CD14-positive monocyte (primary cell): ENCODE measurements around the gene NODAL. TPM values are rescaled to one million over a fixed set of nuclear protein-coding genes. Genes with fewer than 3 reads are reported as not detected.

ENCODE experiments used
- DNase-seq, 3 donors: peaks; one replicate each; pipeline ENCODE4 v3.0.0-alpha.2; 2011 to 2022
- H2AFZ ChIP-seq: 2 replicates; pipeline ENCODE4 v1.6.0; 2012; ENCODE audit warnings: mild to moderate bottlenecking, low read depth, low read length, inconsistent platforms; ENCODE audit not compliant: insufficient read depth, poor library complexity, severe bottlenecking
- H3K27ac ChIP-seq, 2 donors: 1 replicate in 1 of 2; 2 replicates in 1 of 2; pipeline ENCODE4 v1.5.1; 2012 to 2013; ENCODE audit warnings: low read length in 2 of 2, control low read depth in 1 of 2, inconsistent platforms in 1 of 2, low read depth in 1 of 2, mild to moderate bottlenecking in 1 of 2
- H3K27me3 ChIP-seq, 2 donors: one replicate each; pipeline versions ENCODE4 v1.6.0 to v1.6.1; 2011 to 2013; ENCODE audit warnings: low read length in 2 of 2; ENCODE audit not compliant: control insufficient read depth in 2 of 2, insufficient read depth in 2 of 2
- H3K36me3 ChIP-seq, 2 donors: replicated peaks in 1 of 2; 1 replicate in 1 of 2; 2 replicates in 1 of 2; pipeline versions ENCODE4 v1.5.1 to v1.6.1; 2012 to 2013; ENCODE audit warnings: low read length in 2 of 2, control low read depth in 1 of 2, inconsistent platforms in 1 of 2, mild to moderate bottlenecking in 1 of 2; ENCODE audit not compliant: insufficient read depth in 2 of 2, control insufficient read depth in 1 of 2
- H3K4me1 ChIP-seq, 2 donors: 1 replicate in 1 of 2; 2 replicates in 1 of 2; pipeline versions ENCODE4 v1.5.1 to v1.6.1; 2012 to 2013; ENCODE audit warnings: low read length in 2 of 2, control low read depth in 1 of 2, inconsistent platforms in 1 of 2, mild to moderate bottlenecking in 1 of 2, moderate library complexity in 1 of 2; ENCODE audit not compliant: insufficient read depth in 2 of 2, control insufficient read depth in 1 of 2
- H3K4me2 ChIP-seq: replicated peaks from 2 replicates; pipeline ENCODE3; 2012; ENCODE audit warnings: low read length, moderate library complexity, mild to moderate bottlenecking; ENCODE audit not compliant: poor library complexity, severe bottlenecking; ENCODE audit errors: extremely low read depth
- H3K4me3 ChIP-seq, 3 experiments: fragments of 200-600 bp in 1 of 3; sonication (generic) in 1 of 3; replicated peaks in 1 of 3; 1 replicate in 2 of 3; 2 replicates in 1 of 3; pipeline ENCODE4 v1.5.1; 2011 to 2013; ENCODE audit warnings: low read length in 3 of 3, mild to moderate bottlenecking in 3 of 3, control low read depth in 2 of 3, low read depth in 2 of 3, inconsistent platforms in 1 of 3, moderate library complexity in 1 of 3
- H3K79me2 ChIP-seq: 2 replicates; pipeline ENCODE4 v1.6.0; 2012; ENCODE audit warnings: mild to moderate bottlenecking, control low read depth, inconsistent platforms, low read length, moderate library complexity; ENCODE audit not compliant: insufficient read depth
- H3K9ac ChIP-seq: 2 replicates; pipeline ENCODE4 v1.6.0; 2017; ENCODE audit warnings: low read length, mild to moderate bottlenecking; ENCODE audit not compliant: insufficient read depth, poor library complexity, severe bottlenecking
- H3K9me3 ChIP-seq, 2 donors: replicated peaks in 1 of 2; 1 replicate in 1 of 2; 2 replicates in 1 of 2; pipeline versions ENCODE4 v1.5.1 to v1.6.1; 2012 to 2013; ENCODE audit warnings: low read length in 2 of 2, control low read depth in 1 of 2; ENCODE audit not compliant: control insufficient read depth in 1 of 2, insufficient read depth in 1 of 2
- H4K20me1 ChIP-seq: 2 replicates; pipeline ENCODE4 v1.6.0; 2012; ENCODE audit warnings: mild to moderate bottlenecking, low read length, control low read depth, moderate library complexity; ENCODE audit not compliant: insufficient read depth
- H3K27ac Mint-ChIP-seq, 7 donors: one replicate each; pipeline ENCODE4 v1.8.0; 2020; ENCODE audit warnings: mild to moderate bottlenecking in 7 of 7, mixed read lengths in 7 of 7, moderate library complexity in 6 of 7, inconsistent platforms in 2 of 7
- H3K27me3 Mint-ChIP-seq, 3 donors: one replicate each; pipeline ENCODE4 v1.8.0; 2021 to 2022; ENCODE audit warnings: low read depth in 3 of 3, mild to moderate bottlenecking in 3 of 3, mixed read lengths in 3 of 3, moderate library complexity in 3 of 3, inconsistent platforms in 1 of 3
- H3K36me3 Mint-ChIP-seq, 2 donors: one replicate each; pipeline ENCODE4 v1.8.0; 2020; ENCODE audit warnings: mixed read lengths in 2 of 2, inconsistent platforms in 1 of 2, mild to moderate bottlenecking in 1 of 2
- H3K4me1 Mint-ChIP-seq: one replicate; pipeline ENCODE4 v1.8.0; 2020; ENCODE audit warnings: mild to moderate bottlenecking, mixed read lengths
- H3K4me3 Mint-ChIP-seq, 2 donors: one replicate each; pipeline ENCODE4 v1.8.0; 2020; ENCODE audit warnings: mild to moderate bottlenecking in 2 of 2, mixed read lengths in 2 of 2, moderate library complexity in 1 of 2
- H3K9me3 Mint-ChIP-seq, 7 donors: one replicate each; pipeline ENCODE4 v1.8.0; 2020 to 2022; ENCODE audit warnings: mixed read lengths in 7 of 7, mild to moderate bottlenecking in 6 of 7, moderate library complexity in 6 of 7, inconsistent platforms in 2 of 7
- CTCF ChIP-seq: fragments of 200-600 bp; IDR thresholded peaks from one replicate; pipeline ENCODE4 v1.8.0; 2022; ENCODE audit warnings: antibody characterized with exemption, mild to moderate bottlenecking
- WGBS: methylation state at CpG from one replicate; pipeline ENCODE4 v1.1.5; 2013; ENCODE audit warnings: missing lambda C conversion rate; ENCODE audit not compliant: insufficient coverage; 5-methylcytosine and 5-hydroxymethylcytosine counted together
- intact Hi-C, 2 donors: fragments of 100-400 bp; cut with micrococcal nuclease; formaldehyde crosslinking; loops; one replicate each; pipeline versions ENCODE4 v1.15.0 to v1.15.1; 2023
- polyA plus RNA-seq, 3 donors: library from polyadenylated mRNA; depleted of rRNA in 1 of 3; unstranded in 2 of 3; stranded (reverse) in 1 of 3; fragments of 300-500 nt in 2 of 3; fragments of >200 nt in 1 of 3; fragmentation: Illumina TruSeq in 2 of 3; gene quantifications; 1 replicate in 2 of 3; 2 replicates in 1 of 3; pipeline ENCODE4 v1.2.3, GENCODE V29; 2012 to 2021

NODAL gene
- polyA plus RNA-seq, 3 donors, result not detected

GRCh38 chr10:70417568-70417967 is 23.9 kb downstream of the NODAL start:
- peaks cover 34 to 72% of the 10 kb centered on the region in 2 donors for H3K36me3 ChIP-seq
- H3K4me2 ChIP-seq, result no peak overlapping the region
- H4K20me1 ChIP-seq, result peaks cover 97% of the 10 kb centered on the region
- no peak overlapping the region for H3K4me3 ChIP-seq
- peak overlapping the region in 1 of 7 donors; percentile 33 for H3K27ac Mint-ChIP-seq
- DNase-seq, result no peak
- no peaks in the 10 kb centered on the region for H3K9me3 ChIP-seq
- no peak overlapping the region for H3K9ac ChIP-seq
- peaks cover 3% of the 10 kb centered on the region for H3K4me1 Mint-ChIP-seq
- no peaks in the 10 kb centered on the region for H3K27me3 Mint-ChIP-seq
- no peak overlapping the region for H3K4me3 Mint-ChIP-seq
- H3K27me3 ChIP-seq, result no peaks in the 10 kb centered on the region
- no peak for TF ChIP-seq CTCF
- WGBS, result no CpG with 5 or more reads among the region's 1 CpG
- peak overlapping the region in 1 of 2 donors; percentile 46 for H3K27ac ChIP-seq
- H3K4me1 ChIP-seq, result no peaks in the 10 kb centered on the region
- peaks cover 43 to 52% of the 10 kb centered on the region in 2 donors for H3K36me3 Mint-ChIP-seq
- H2AFZ ChIP-seq, result no peak overlapping the region
- intact Hi-C loops, result no loop called here
- peaks cover 64% of the 10 kb centered on the region for H3K79me2 ChIP-seq
- no peaks in the 10 kb centered on the region for H3K9me3 Mint-ChIP-seq

GRCh38 chr10:70412356-70412755 is 29.1 kb downstream of the NODAL start:
- no peak overlapping the region for H2AFZ ChIP-seq
- H3K4me1 ChIP-seq, result no peaks in the 10 kb centered on the region
- no peak overlapping the region for H3K4me3 Mint-ChIP-seq
- no peak overlapping the region for H3K27ac ChIP-seq
- no peak for DNase-seq
- intact Hi-C loops, result no loop called here
- WGBS, result no CpG with 5 or more reads among the region's 4 CpGs
- H3K27me3 Mint-ChIP-seq, result no peaks in the 10 kb centered on the region
- H3K36me3 ChIP-seq, result peaks cover 3 to 59% of the 10 kb centered on the region in 2 donors
- peaks cover 19% of the 10 kb centered on the region for H3K4me1 Mint-ChIP-seq
- no peaks in the 10 kb centered on the region for H3K9me3 Mint-ChIP-seq
- no peaks in the 10 kb centered on the region for H3K27me3 ChIP-seq
- TF ChIP-seq CTCF, result no peak
- H3K27ac Mint-ChIP-seq, result peak overlapping the region in 1 of 7 donors; percentile 21
- H4K20me1 ChIP-seq, result peaks cover 94% of the 10 kb centered on the region
- H3K79me2 ChIP-seq, result peaks cover 94% of the 10 kb centered on the region
- H3K4me2 ChIP-seq, result no peak overlapping the region
- no peak overlapping the region for H3K4me3 ChIP-seq
- H3K9me3 ChIP-seq, result no peaks in the 10 kb centered on the region
- no peak overlapping the region for H3K9ac ChIP-seq
- peaks cover 27 to 44% of the 10 kb centered on the region in 2 donors for H3K36me3 Mint-ChIP-seq
